CD14-positive monocyte (primary cell): Measurements from ENCODE around the gene ST7. TPM values are rescaled to one million over a fixed set of nuclear protein-coding genes. Genes with fewer than 3 reads are reported as not detected.

ENCODE experiments used
- DNase-seq, 3 donors: peaks; one replicate each; pipeline ENCODE4 v3.0.0-alpha.2; 2011 to 2022
- H2AFZ ChIP-seq: 2 replicates; pipeline ENCODE4 v1.6.0; 2012; ENCODE audit warnings: mild to moderate bottlenecking, low read depth, low read length, inconsistent platforms; ENCODE audit not compliant: insufficient read depth, poor library complexity, severe bottlenecking
- H3K27ac ChIP-seq, 2 donors: 1 replicate in 1 of 2; 2 replicates in 1 of 2; pipeline ENCODE4 v1.5.1; 2012 to 2013; ENCODE audit warnings: low read length in 2 of 2, control low read depth in 1 of 2, inconsistent platforms in 1 of 2, low read depth in 1 of 2, mild to moderate bottlenecking in 1 of 2
- H3K27me3 ChIP-seq, 2 donors: one replicate each; pipeline versions ENCODE4 v1.6.0 to v1.6.1; 2011 to 2013; ENCODE audit warnings: low read length in 2 of 2; ENCODE audit not compliant: control insufficient read depth in 2 of 2, insufficient read depth in 2 of 2
- H3K36me3 ChIP-seq, 2 donors: replicated peaks in 1 of 2; 1 replicate in 1 of 2; 2 replicates in 1 of 2; pipeline versions ENCODE4 v1.5.1 to v1.6.1; 2012 to 2013; ENCODE audit warnings: low read length in 2 of 2, control low read depth in 1 of 2, inconsistent platforms in 1 of 2, mild to moderate bottlenecking in 1 of 2; ENCODE audit not compliant: insufficient read depth in 2 of 2, control insufficient read depth in 1 of 2
- H3K4me1 ChIP-seq, 2 donors: 1 replicate in 1 of 2; 2 replicates in 1 of 2; pipeline versions ENCODE4 v1.5.1 to v1.6.1; 2012 to 2013; ENCODE audit warnings: low read length in 2 of 2, control low read depth in 1 of 2, inconsistent platforms in 1 of 2, mild to moderate bottlenecking in 1 of 2, moderate library complexity in 1 of 2; ENCODE audit not compliant: insufficient read depth in 2 of 2, control insufficient read depth in 1 of 2
- H3K4me2 ChIP-seq: replicated peaks from 2 replicates; pipeline ENCODE3; 2012; ENCODE audit warnings: low read length, moderate library complexity, mild to moderate bottlenecking; ENCODE audit not compliant: poor library complexity, severe bottlenecking; ENCODE audit errors: extremely low read depth
- H3K4me3 ChIP-seq, 3 experiments: fragments of 200-600 bp in 1 of 3; sonication (generic) in 1 of 3; replicated peaks in 1 of 3; 1 replicate in 2 of 3; 2 replicates in 1 of 3; pipeline ENCODE4 v1.5.1; 2011 to 2013; ENCODE audit warnings: low read length in 3 of 3, mild to moderate bottlenecking in 3 of 3, control low read depth in 2 of 3, low read depth in 2 of 3, inconsistent platforms in 1 of 3, moderate library complexity in 1 of 3
- H3K79me2 ChIP-seq: 2 replicates; pipeline ENCODE4 v1.6.0; 2012; ENCODE audit warnings: mild to moderate bottlenecking, control low read depth, inconsistent platforms, low read length, moderate library complexity; ENCODE audit not compliant: insufficient read depth
- H3K9ac ChIP-seq: 2 replicates; pipeline ENCODE4 v1.6.0; 2017; ENCODE audit warnings: low read length, mild to moderate bottlenecking; ENCODE audit not compliant: insufficient read depth, poor library complexity, severe bottlenecking
- H3K9me3 ChIP-seq, 2 donors: replicated peaks in 1 of 2; 1 replicate in 1 of 2; 2 replicates in 1 of 2; pipeline versions ENCODE4 v1.5.1 to v1.6.1; 2012 to 2013; ENCODE audit warnings: low read length in 2 of 2, control low read depth in 1 of 2; ENCODE audit not compliant: control insufficient read depth in 1 of 2, insufficient read depth in 1 of 2
- H4K20me1 ChIP-seq: 2 replicates; pipeline ENCODE4 v1.6.0; 2012; ENCODE audit warnings: mild to moderate bottlenecking, low read length, control low read depth, moderate library complexity; ENCODE audit not compliant: insufficient read depth
- H3K27ac Mint-ChIP-seq, 7 donors: one replicate each; pipeline ENCODE4 v1.8.0; 2020; ENCODE audit warnings: mild to moderate bottlenecking in 7 of 7, mixed read lengths in 7 of 7, moderate library complexity in 6 of 7, inconsistent platforms in 2 of 7
- H3K27me3 Mint-ChIP-seq, 3 donors: one replicate each; pipeline ENCODE4 v1.8.0; 2021 to 2022; ENCODE audit warnings: low read depth in 3 of 3, mild to moderate bottlenecking in 3 of 3, mixed read lengths in 3 of 3, moderate library complexity in 3 of 3, inconsistent platforms in 1 of 3
- H3K36me3 Mint-ChIP-seq, 2 donors: one replicate each; pipeline ENCODE4 v1.8.0; 2020; ENCODE audit warnings: mixed read lengths in 2 of 2, inconsistent platforms in 1 of 2, mild to moderate bottlenecking in 1 of 2
- H3K4me1 Mint-ChIP-seq: one replicate; pipeline ENCODE4 v1.8.0; 2020; ENCODE audit warnings: mild to moderate bottlenecking, mixed read lengths
- H3K4me3 Mint-ChIP-seq, 2 donors: one replicate each; pipeline ENCODE4 v1.8.0; 2020; ENCODE audit warnings: mild to moderate bottlenecking in 2 of 2, mixed read lengths in 2 of 2, moderate library complexity in 1 of 2
- H3K9me3 Mint-ChIP-seq, 7 donors: one replicate each; pipeline ENCODE4 v1.8.0; 2020 to 2022; ENCODE audit warnings: mixed read lengths in 7 of 7, mild to moderate bottlenecking in 6 of 7, moderate library complexity in 6 of 7, inconsistent platforms in 2 of 7
- WGBS: methylation state at CpG from one replicate; pipeline ENCODE4 v1.1.5; 2013; ENCODE audit warnings: missing lambda C conversion rate; ENCODE audit not compliant: insufficient coverage; 5-methylcytosine and 5-hydroxymethylcytosine counted together
- intact Hi-C, 2 donors: fragments of 100-400 bp; cut with micrococcal nuclease; formaldehyde crosslinking; loops; one replicate each; pipeline versions ENCODE4 v1.15.0 to v1.15.1; 2023
- polyA plus RNA-seq, 3 donors: library from polyadenylated mRNA; depleted of rRNA in 1 of 3; unstranded in 2 of 3; stranded (reverse) in 1 of 3; fragments of 300-500 nt in 2 of 3; fragments of >200 nt in 1 of 3; fragmentation: Illumina TruSeq in 2 of 3; gene quantifications; 1 replicate in 2 of 3; 2 replicates in 1 of 3; pipeline ENCODE4 v1.2.3, GENCODE V29; 2012 to 2021
- TF ChIP-seq, protein P1 (sequence below): fragments of 200-600 bp; IDR thresholded peaks from one replicate; pipeline ENCODE4 v1.8.0; 2022; ENCODE audit warnings: antibody characterized with exemption, mild to moderate bottlenecking

The ST7 gene
- polyA plus RNA-seq, 3 donors, result 3.6 to 5.5 (median 4.1) TPM

DNA sequence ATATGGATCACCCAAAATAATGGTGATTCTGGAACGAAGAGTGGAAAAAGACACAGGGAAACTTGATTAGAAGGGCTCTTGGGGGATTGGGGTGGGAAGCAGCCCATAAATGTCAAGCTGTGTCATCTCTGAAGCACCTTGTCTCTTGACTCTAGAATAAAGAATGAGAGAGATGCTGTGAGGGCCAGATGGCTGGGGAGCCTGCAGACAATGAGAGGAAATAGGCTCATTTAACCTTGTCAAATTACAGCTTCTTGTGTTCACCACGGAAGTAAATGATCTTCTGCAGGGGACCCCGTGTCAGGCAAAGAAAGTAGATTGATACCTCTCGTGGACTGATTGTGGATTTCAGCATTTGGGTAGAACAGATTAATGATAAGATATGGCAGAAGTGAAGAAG, 159.3 kb downstream of the ST7 start:
- peaks cover 6% of the 10 kb centered on the region for H3K4me1 Mint-ChIP-seq
- no peak overlapping the region for H3K4me3 ChIP-seq
- H3K27ac ChIP-seq, result no peak overlapping the region
- no peaks in the 10 kb centered on the region for H3K9me3 ChIP-seq
- 83% methylated on average over 3 of the region's 4 CpGs for WGBS
- TF ChIP-seq, protein P1, sequence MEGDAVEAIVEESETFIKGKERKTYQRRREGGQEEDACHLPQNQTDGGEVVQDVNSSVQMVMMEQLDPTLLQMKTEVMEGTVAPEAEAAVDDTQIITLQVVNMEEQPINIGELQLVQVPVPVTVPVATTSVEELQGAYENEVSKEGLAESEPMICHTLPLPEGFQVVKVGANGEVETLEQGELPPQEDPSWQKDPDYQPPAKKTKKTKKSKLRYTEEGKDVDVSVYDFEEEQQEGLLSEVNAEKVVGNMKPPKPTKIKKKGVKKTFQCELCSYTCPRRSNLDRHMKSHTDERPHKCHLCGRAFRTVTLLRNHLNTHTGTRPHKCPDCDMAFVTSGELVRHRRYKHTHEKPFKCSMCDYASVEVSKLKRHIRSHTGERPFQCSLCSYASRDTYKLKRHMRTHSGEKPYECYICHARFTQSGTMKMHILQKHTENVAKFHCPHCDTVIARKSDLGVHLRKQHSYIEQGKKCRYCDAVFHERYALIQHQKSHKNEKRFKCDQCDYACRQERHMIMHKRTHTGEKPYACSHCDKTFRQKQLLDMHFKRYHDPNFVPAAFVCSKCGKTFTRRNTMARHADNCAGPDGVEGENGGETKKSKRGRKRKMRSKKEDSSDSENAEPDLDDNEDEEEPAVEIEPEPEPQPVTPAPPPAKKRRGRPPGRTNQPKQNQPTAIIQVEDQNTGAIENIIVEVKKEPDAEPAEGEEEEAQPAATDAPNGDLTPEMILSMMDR, result no peak
- no peaks in the 10 kb centered on the region for H3K79me2 ChIP-seq
- H3K9me3 Mint-ChIP-seq, result peaks cover 7 to 12% (median 8%) of the 10 kb centered on the region in 7 donors
- H3K4me1 ChIP-seq, result no peaks in the 10 kb centered on the region
- H3K9ac ChIP-seq, result no peak overlapping the region
- no peaks in the 10 kb centered on the region for H3K36me3 ChIP-seq
- H3K27me3 ChIP-seq, result no peaks in the 10 kb centered on the region
- no peak overlapping the region for H3K4me2 ChIP-seq
- H3K4me3 Mint-ChIP-seq, result no peak overlapping the region
- H3K27me3 Mint-ChIP-seq, result peaks cover 0 to 3% (median 0%) of the 10 kb centered on the region in 3 donors
- no peak overlapping the region for H3K27ac Mint-ChIP-seq
- H3K36me3 Mint-ChIP-seq, result peaks cover 5 to 8% of the 10 kb centered on the region in 2 donors
- no peak overlapping the region for H2AFZ ChIP-seq
- H4K20me1 ChIP-seq, result no peaks in the 10 kb centered on the region
- no peak for DNase-seq
- intact Hi-C loops, result loop anchor here (10.0 kb wide), 2 partner anchors 118 to 128 kb away; no protein-coding TSS in a partner anchor

DNA sequence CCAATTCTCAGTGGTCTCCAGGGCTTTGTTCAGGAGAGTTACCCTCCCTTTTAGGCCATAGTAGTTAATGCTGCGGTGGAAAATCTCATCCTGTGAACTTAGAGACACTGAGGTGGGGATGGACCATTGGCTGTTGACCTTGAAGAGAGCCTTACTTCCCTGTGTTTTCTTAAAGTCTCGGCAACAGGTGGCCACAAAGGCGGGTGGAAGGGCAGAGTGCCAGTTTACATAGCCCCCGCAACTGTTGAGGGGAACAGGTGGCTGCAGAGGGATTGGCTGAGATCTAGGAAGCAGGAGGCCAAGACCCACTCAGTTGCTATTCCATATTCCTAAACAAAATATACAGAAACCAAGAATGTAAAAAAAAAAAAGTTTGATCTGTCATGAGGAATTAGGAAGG, 160.6 kb downstream of the ST7 start:
- Histone ChIP-seq H3K4me3 (no peak overlapping the region), H3K9me3 (no peaks in the 10 kb centered on the region), H3K9ac (no peak overlapping the region), H3K27me3 (no peaks in the 10 kb centered on the region), H4K20me1 (no peaks in the 10 kb centered on the region), H3K27ac (no peak overlapping the region), H3K79me2 (no peaks in the 10 kb centered on the region), H3K4me2 (no peak overlapping the region), H3K36me3 (no peaks in the 10 kb centered on the region), H3K4me1 (no peaks in the 10 kb centered on the region), H2AFZ (no peak overlapping the region)
- no peak for DNase-seq
- TF ChIP-seq, protein P1, result no peak
- WGBS, result 100% methylated on average over 1 of the region's 4 CpGs
- Mint-ChIP-seq H3K4me3 (no peak overlapping the region), H3K36me3 (peaks cover 0 to 8% of the 10 kb centered on the region in 2 donors), H3K4me1 (peaks cover 6% of the 10 kb centered on the region), H3K9me3 (peaks cover 1 to 5% (median 3%) of the 10 kb centered on the region in 7 donors), H3K27ac (no peak overlapping the region), H3K27me3 (peaks cover 0 to 5% (median 0%) of the 10 kb centered on the region in 3 donors)
- intact Hi-C loops, result loop anchor here (10.0 kb wide), 2 partner anchors 119 to 129 kb away; no protein-coding TSS in a partner anchor
